ENCODE measurements around the gene DTNB.
"Not testable (repeated sequence)": the region's sequence is repeated elsewhere in the genome, so short reads cannot be mapped to it uniquely, and the experiment has no call there.

Gene DTNB

GRCh38 chr2:25566094-25566493, 107.3 kb downstream of the DTNB start:
- no peak for TF ChIP-seq CTCF (conservative IDR thresholded peaks at IDR 0.05; ENCODE audit: low read depth, low read length)
- DNase-seq (ENCODE audit: low read depth): no peak
- no peak overlapping the region for H3K4me3 ChIP-seq (ENCODE audit: low read length)

DNA sequence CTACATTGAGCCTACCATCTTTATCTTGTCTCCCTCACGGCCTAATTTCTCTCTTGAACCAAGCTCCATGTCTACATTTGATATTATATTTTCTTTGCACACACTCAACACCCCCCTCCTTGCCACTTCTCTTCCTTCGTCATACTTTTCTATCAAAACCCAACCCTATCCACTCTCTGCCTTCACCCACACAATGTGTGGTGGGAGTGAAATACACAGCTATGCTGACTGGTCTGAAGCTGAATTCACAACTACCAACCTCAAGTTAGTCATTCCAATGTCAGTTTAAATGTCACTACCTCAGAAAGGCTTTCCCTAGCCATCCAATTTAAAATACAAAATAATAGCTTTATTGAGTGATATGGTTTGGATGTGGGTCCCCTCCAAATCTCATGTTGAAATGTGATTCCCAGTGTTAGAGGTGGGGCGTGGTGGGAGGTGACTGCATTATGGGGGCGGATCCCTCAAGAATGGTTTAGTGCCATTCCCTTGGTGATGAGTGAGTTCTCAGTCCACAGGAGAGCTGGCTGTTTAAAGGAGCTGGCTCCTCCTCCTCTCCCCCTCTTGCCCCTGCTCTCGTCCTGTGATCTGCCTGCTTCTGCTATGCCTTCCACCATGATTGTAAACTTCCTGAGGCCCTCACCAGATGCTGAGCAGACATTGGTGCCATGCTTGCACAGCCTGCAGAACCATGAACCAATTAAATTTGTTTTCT, 112.1 kb downstream of the DTNB start:
- DNase-seq (ENCODE audit: low read depth): no peak
- TF ChIP-seq CTCF (conservative IDR thresholded peaks at IDR 0.05; ENCODE audit: low read depth, low read length): no peak
- H3K4me3 ChIP-seq (ENCODE audit: low read length): no peak overlapping the region

DNA sequence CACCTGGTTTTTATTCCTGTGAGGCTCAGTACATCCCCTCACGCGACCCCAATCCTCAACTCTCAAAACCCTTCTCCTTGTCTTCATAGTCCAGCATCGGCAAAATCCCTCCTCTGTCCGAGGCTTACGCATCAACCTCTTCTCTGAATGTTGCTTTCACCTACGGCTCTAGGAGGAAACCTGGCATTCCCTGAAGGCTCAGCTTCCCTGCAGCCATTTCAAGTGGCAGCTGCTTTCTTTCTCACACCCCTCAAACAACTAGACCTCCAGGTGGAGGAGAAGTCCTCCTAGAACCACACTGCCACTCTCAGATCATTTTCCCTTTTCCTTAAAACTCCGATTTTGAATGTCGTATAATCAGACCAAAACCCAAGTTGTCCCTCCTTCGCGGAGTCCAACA, 114.2 kb downstream of the DTNB start:
- no peak for DNase-seq (ENCODE audit: low read depth)
- no peak for TF ChIP-seq CTCF (conservative IDR thresholded peaks at IDR 0.05; ENCODE audit: low read depth, low read length)
- no peak overlapping the region for H3K4me3 ChIP-seq (ENCODE audit: low read length)

DNA sequence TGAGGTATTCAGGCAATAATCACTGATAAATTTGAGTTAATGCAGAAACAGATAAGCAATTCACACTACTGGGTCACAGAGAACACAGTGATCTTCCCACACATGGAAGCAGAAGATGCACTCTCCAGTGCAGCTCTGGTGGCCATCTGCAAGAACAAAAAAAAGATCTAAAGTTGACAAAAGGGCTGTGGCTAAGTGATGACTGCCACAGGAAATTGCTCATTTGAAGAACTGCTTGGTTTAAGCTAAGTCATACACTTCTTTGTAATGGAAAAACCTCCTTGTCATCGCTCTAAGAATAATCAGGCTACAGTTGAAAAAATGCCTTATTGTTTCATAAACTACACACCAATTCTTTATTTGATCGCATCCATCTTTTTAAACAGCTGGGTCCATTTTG, 115.1 kb downstream of the DTNB start:
- H3K4me3 ChIP-seq (ENCODE audit: low read length): no peak overlapping the region
- no peak for TF ChIP-seq CTCF (conservative IDR thresholded peaks at IDR 0.05; ENCODE audit: low read depth, low read length)
- no peak for DNase-seq (ENCODE audit: low read depth)

GRCh38 chr2:25557179-25558036, 116.0 kb downstream of the DTNB start:
- H3K4me3 ChIP-seq (ENCODE audit: low read length): no peak overlapping the region
- DNase-seq (ENCODE audit: low read depth): no peak
- no peak for TF ChIP-seq CTCF (conservative IDR thresholded peaks at IDR 0.05; ENCODE audit: low read depth, low read length)

- no peak overlapping the region for H3K4me3 ChIP-seq (ENCODE audit: low read length)
- no peak for TF ChIP-seq CTCF (conservative IDR thresholded peaks at IDR 0.05; ENCODE audit: low read depth, low read length)
- no peak for DNase-seq (ENCODE audit: low read depth)
Observed at GRCh38 chr2:25552318-25552717, 121.1 kb downstream of the DTNB start.

- no peak for TF ChIP-seq CTCF (conservative IDR thresholded peaks at IDR 0.05; ENCODE audit: low read depth, low read length)
- DNase-seq (ENCODE audit: low read depth): no peak
- no peak overlapping the region for H3K4me3 ChIP-seq (ENCODE audit: low read length)
Observed at GRCh38 chr2:25551316-25551715, 122.1 kb downstream of the DTNB start.

DNA sequence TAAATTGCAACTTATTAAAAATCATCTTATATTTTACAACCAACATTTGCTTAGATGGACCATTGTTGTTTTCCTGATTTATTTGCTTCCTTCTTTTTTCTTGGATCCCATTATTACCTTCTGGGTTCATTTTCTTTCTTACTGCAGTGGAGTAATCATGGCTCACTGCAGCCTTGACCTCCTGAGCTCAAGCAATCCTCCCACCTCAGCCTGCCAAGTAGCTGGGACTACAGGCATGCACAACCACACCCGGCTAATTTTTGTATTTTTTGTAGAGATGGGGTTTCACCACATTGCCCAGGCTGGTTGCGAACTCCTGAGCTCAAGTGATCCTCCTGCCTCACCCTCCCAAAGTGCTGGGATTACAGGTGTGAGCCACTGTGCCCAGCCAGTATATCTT, 123.8 kb downstream of the DTNB start:
- H3K4me3 ChIP-seq (ENCODE audit: low read length); DNase-seq (ENCODE audit: low read depth): not testable (repeated sequence)
